ENCODE results near the gene FAM114A1. TPM values are rescaled to one million over a fixed set of nuclear protein-coding genes. Genes with fewer than 3 reads are reported as not detected.

FAM114A1 gene
- total RNA-seq, 1 experiment from 2014 or later, result 32.0 TPM

GRCh38 chr4:38842994-38843393 lies 24.6 kb upstream of the FAM114A1 start:
- BruUV-seq (replicated peaks), result no TSS peak
- POLR2A ChIA-PET, result no interaction called here
- in situ Hi-C loops (cut with HindIII; ENCODE audit: low pct_unique_long_range_greater_than_20kb, low sequenced_read_pairs), result no loop called here

GRCh38 chr4:38846015-38846414 lies 21.6 kb upstream of the FAM114A1 start:
- H3K36me3 ChIP-seq (ENCODE audit: control insufficient read depth, insufficient read depth, low read length), result no peaks in the 10 kb centered on the region
- no peak overlapping the region for H3K4me3 ChIP-seq (ENCODE audit: low read depth in 2 of 2, low read length in 2 of 2)
- no peaks in the 10 kb centered on the region for H3K27me3 ChIP-seq (ENCODE audit: control insufficient read depth, insufficient read depth, low read length)
- ATAC-seq, result no peak
- H3K27ac ChIP-seq (ENCODE audit: low read length), result no peak overlapping the region
- in situ Hi-C loops (cut with HindIII; ENCODE audit: low pct_unique_long_range_greater_than_20kb, low sequenced_read_pairs) (no loop called here), intact Hi-C loops (cut with micrococcal nuclease; ENCODE audit: unreplicated experiment) (no loop called here)
- no peak for DNase-seq (ENCODE audit: low read depth, low spot score)
- no peaks in the 10 kb centered on the region for H3K9me3 ChIP-seq (ENCODE audit: control insufficient read depth, insufficient read depth, low read depth, low read length)
- H3K4me1 ChIP-seq (ENCODE audit: control insufficient read depth, insufficient read depth, low read length), result no peaks in the 10 kb centered on the region
- ChIA-PET CTCF (no interaction called here), POLR2A (no interaction called here)
- TF ChIP-seq POLR2AphosphoS5 (IDR thresholded peaks at IDR 0.05; ENCODE audit: low read depth, low read length) (no peak), CTCF (IDR thresholded peaks at IDR 0.05) (no peak), TCF7L2 (IDR thresholded peaks at IDR 0.05; ENCODE audit: low read depth, low read length) (no peak), REST (IDR thresholded peaks at IDR 0.05; ENCODE audit: insufficient read depth in 1 of 2, low read depth in 2 of 2, low read length in 1 of 2) (no peak), SIN3A (IDR thresholded peaks at IDR 0.05; ENCODE audit: borderline replicate concordance, insufficient read depth, low read depth, low read length) (no peak)
- BruUV-seq (replicated peaks), result no TSS peak

More at GRCh38 chr4:38842994-38843393, 24.6 kb upstream of the FAM114A1 start:
- no peak overlapping the region for H3K4me3 ChIP-seq (ENCODE audit: low read depth in 2 of 2, low read length in 2 of 2)
- CTCF ChIA-PET, result no interaction called here
- DNase-seq (ENCODE audit: low read depth, low spot score) (no peak), ATAC-seq (no peak)
- TF ChIP-seq TCF7L2 (IDR thresholded peaks at IDR 0.05; ENCODE audit: low read depth, low read length), result no peak
- TF ChIP-seq CTCF (IDR thresholded peaks at IDR 0.05), result no peak
- no peak for TF ChIP-seq REST (IDR thresholded peaks at IDR 0.05; ENCODE audit: insufficient read depth in 1 of 2, low read depth in 2 of 2, low read length in 1 of 2)
- no peak for TF ChIP-seq POLR2AphosphoS5 (IDR thresholded peaks at IDR 0.05; ENCODE audit: low read depth, low read length)
- no peak for TF ChIP-seq SIN3A (IDR thresholded peaks at IDR 0.05; ENCODE audit: borderline replicate concordance, insufficient read depth, low read depth, low read length)
- H3K9me3 ChIP-seq (ENCODE audit: control insufficient read depth, insufficient read depth, low read depth, low read length), result no peaks in the 10 kb centered on the region
- no peaks in the 10 kb centered on the region for H3K27me3 ChIP-seq (ENCODE audit: control insufficient read depth, insufficient read depth, low read length)
- no peaks in the 10 kb centered on the region for H3K36me3 ChIP-seq (ENCODE audit: control insufficient read depth, insufficient read depth, low read length)
- intact Hi-C loops (cut with micrococcal nuclease; ENCODE audit: unreplicated experiment), result no loop called here
- no peak overlapping the region for H3K27ac ChIP-seq (ENCODE audit: low read length)
- H3K4me1 ChIP-seq (ENCODE audit: control insufficient read depth, insufficient read depth, low read length), result no peaks in the 10 kb centered on the region
